ENCODE results near the gene PRR5.

DNA sequence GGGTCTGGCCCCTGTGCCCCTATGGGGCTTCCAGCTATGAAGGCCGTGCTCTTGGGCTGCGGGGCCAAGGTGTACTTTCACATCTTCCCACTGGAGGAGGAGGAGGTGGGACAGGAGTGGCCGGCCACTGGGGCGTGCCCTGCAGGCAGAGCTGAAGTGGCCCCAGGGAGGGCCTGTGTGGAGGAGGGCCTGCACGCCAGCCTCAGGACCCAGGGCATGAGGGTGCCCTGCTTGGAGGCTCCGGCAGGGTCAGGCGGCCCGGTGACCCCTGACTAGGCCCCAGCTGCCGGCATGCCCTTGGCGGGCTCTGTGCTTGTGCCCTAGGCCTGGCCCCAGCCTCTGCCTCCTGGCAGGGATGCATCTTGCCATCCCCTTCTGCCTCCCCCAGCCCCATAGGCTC is 5.2 kb downstream of the PRR5 start:
- TF ChIP-seq SIN3A (IDR thresholded peaks at IDR 0.05; ENCODE audit: borderline replicate concordance, low read depth, low read length) (no peak), SMARCE1 (IDR thresholded peaks at IDR 0.05; ENCODE audit: borderline replicate concordance) (no peak), ZNF564 (CRISPR knock-in tag; IDR thresholded peaks at IDR 0.05) (no peak), NFYC (CRISPR knock-in tag; IDR thresholded peaks at IDR 0.05) (no peak), NFE2 (CRISPR knock-in tag; IDR thresholded peaks at IDR 0.05) (no peak)
- TF ChIP-seq, protein P1, sequence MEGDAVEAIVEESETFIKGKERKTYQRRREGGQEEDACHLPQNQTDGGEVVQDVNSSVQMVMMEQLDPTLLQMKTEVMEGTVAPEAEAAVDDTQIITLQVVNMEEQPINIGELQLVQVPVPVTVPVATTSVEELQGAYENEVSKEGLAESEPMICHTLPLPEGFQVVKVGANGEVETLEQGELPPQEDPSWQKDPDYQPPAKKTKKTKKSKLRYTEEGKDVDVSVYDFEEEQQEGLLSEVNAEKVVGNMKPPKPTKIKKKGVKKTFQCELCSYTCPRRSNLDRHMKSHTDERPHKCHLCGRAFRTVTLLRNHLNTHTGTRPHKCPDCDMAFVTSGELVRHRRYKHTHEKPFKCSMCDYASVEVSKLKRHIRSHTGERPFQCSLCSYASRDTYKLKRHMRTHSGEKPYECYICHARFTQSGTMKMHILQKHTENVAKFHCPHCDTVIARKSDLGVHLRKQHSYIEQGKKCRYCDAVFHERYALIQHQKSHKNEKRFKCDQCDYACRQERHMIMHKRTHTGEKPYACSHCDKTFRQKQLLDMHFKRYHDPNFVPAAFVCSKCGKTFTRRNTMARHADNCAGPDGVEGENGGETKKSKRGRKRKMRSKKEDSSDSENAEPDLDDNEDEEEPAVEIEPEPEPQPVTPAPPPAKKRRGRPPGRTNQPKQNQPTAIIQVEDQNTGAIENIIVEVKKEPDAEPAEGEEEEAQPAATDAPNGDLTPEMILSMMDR (CRISPR knock-in tag; IDR thresholded peaks at IDR 0.05) = no peak
- TF ChIP-seq, protein P2, sequence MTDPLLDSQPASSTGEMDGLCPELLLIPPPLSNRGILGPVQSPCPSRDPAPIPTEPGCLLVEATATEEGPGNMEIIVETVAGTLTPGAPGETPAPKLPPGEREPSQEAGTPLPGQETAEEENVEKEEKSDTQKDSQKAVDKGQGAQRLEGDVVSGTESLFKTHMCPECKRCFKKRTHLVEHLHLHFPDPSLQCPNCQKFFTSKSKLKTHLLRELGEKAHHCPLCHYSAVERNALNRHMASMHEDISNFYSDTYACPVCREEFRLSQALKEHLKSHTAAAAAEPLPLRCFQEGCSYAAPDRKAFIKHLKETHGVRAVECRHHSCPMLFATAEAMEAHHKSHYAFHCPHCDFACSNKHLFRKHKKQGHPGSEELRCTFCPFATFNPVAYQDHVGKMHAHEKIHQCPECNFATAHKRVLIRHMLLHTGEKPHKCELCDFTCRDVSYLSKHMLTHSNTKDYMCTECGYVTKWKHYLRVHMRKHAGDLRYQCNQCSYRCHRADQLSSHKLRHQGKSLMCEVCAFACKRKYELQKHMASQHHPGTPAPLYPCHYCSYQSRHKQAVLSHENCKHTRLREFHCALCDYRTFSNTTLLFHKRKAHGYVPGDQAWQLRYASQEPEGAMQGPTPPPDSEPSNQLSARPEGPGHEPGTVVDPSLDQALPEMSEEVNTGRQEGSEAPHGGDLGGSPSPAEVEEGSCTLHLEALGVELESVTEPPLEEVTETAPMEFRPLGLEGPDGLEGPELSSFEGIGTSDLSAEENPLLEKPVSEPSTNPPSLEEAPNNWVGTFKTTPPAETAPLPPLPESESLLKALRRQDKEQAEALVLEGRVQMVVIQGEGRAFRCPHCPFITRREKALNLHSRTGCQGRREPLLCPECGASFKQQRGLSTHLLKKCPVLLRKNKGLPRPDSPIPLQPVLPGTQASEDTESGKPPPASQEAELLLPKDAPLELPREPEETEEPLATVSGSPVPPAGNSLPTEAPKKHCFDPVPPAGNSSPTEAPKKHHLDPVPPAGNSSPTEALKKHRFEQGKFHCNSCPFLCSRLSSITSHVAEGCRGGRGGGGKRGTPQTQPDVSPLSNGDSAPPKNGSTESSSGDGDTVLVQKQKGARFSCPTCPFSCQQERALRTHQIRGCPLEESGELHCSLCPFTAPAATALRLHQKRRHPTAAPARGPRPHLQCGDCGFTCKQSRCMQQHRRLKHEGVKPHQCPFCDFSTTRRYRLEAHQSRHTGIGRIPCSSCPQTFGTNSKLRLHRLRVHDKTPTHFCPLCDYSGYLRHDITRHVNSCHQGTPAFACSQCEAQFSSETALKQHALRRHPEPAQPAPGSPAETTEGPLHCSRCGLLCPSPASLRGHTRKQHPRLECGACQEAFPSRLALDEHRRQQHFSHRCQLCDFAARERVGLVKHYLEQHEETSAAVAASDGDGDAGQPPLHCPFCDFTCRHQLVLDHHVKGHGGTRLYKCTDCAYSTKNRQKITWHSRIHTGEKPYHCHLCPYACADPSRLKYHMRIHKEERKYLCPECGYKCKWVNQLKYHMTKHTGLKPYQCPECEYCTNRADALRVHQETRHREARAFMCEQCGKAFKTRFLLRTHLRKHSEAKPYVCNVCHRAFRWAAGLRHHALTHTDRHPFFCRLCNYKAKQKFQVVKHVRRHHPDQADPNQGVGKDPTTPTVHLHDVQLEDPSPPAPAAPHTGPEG (CRISPR knock-in tag; IDR thresholded peaks at IDR 0.05) = no peak
- TF ChIP-seq, protein P3, sequence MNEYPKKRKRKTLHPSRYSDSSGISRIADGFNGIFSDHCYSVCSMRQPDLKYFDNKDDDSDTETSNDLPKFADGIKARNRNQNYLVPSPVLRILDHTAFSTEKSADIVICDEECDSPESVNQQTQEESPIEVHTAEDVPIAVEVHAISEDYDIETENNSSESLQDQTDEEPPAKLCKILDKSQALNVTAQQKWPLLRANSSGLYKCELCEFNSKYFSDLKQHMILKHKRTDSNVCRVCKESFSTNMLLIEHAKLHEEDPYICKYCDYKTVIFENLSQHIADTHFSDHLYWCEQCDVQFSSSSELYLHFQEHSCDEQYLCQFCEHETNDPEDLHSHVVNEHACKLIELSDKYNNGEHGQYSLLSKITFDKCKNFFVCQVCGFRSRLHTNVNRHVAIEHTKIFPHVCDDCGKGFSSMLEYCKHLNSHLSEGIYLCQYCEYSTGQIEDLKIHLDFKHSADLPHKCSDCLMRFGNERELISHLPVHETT (CRISPR knock-in tag; conservative IDR thresholded peaks at IDR 0.05) = no peak
